GM12878 (cell line): Measurements from ENCODE around the gene CTAG1B. TPM values are rescaled to one million over a fixed set of nuclear protein-coding genes. Genes with fewer than 3 reads are reported as not detected.

Source experiments
- ATAC-seq: fragments of 200-7000 bp; cut with Tn5 transposase; 3 replicates; pipeline ENCODE4 v1.9.1; 2020; ENCODE audit warnings: mild to moderate bottlenecking, moderate library complexity
- BruUV-seq: library from RNA; stranded (reverse); fragments of 400-500 nt; replicated peaks from 2 replicates; lab custom pipeline; 2021; lab: Mats Ljungman, UMichigan
- CTCF ChIA-PET: fragments of 300-600 bp; sonication (Branson Sonifier 250); formaldehyde crosslinking; extraction: SDS; loops from one replicate; lab custom pipeline; 2021; ENCODE audit warnings: inconsistent platforms; lab: Yijun Ruan, JAX
- POLR2A ChIA-PET: fragments of 350-600 bp; formaldehyde crosslinking; extraction: SDS; loops from one replicate; lab custom pipeline; 2021; ENCODE audit warnings: inconsistent platforms; lab: Charles Lee
- RAD21 ChIA-PET: fragments of 300-600 bp; sonication (Branson Sonifier 250); formaldehyde crosslinking; loops from one replicate; lab custom pipeline; 2023; ENCODE audit warnings: antibody characterized with exemption; ENCODE audit not compliant: unreplicated experiment; lab: Charles Lee
- SMC1A ChIA-PET: fragments of 300-600 bp; sonication (Branson Sonifier 250); formaldehyde crosslinking; loops from one replicate; lab custom pipeline; 2023; ENCODE audit not compliant: unreplicated experiment, uncharacterized antibody; lab: Charles Lee
- DNase-seq: peaks from one replicate; pipeline ENCODE4 v3.0.0-alpha.2; 2011; ENCODE audit warnings: low read depth, low spot score
- FAIRE-seq: peaks from 3 replicates; lab custom pipeline; 2011; peaks lifted over from hg19 to GRCh38; lab: Jason Lieb, UNC
- H2AFZ ChIP-seq: 2 replicates; pipeline ENCODE4 v1.6.0; 2011; ENCODE audit warnings: low read depth, low read length, control low read depth; ENCODE audit not compliant: control insufficient read depth
- H3K27ac ChIP-seq: 2 replicates; pipeline ENCODE4 v1.5.1; 2011; ENCODE audit warnings: control low read depth; ENCODE audit not compliant: control insufficient read depth, insufficient read depth
- H3K27me3 ChIP-seq, 2 experiments: replicated peaks in 1 of 2; 2 replicates each; pipeline versions ENCODE4 v1.6.0 to v1.6.1; 2011; ENCODE audit warnings: low read length in 1 of 2; ENCODE audit not compliant: control insufficient read depth in 2 of 2, insufficient read depth in 2 of 2
- H3K36me3 ChIP-seq, 2 experiments: 2 replicates each; pipeline ENCODE4 v1.5.1; 2011; ENCODE audit warnings: low read length in 1 of 2; ENCODE audit not compliant: control insufficient read depth in 2 of 2, insufficient read depth in 2 of 2
- H3K4me1 ChIP-seq: 2 replicates; pipeline ENCODE4 v1.6.1; 2011; ENCODE audit warnings: mild to moderate bottlenecking, low read length, moderate library complexity, mixed read lengths; ENCODE audit not compliant: control insufficient read depth, insufficient read depth
- H3K4me2 ChIP-seq: 2 replicates; pipeline ENCODE4 v1.6.0; 2011; ENCODE audit warnings: control low read depth; ENCODE audit not compliant: control insufficient read depth, insufficient read depth
- H3K4me3 ChIP-seq: fragments of 200-600 bp; sonication (generic); 2 replicates; pipeline ENCODE4 v1.5.1; 2016
- H3K79me2 ChIP-seq: 2 replicates; pipeline ENCODE4 v1.6.0; 2011; ENCODE audit warnings: low read length; ENCODE audit not compliant: control insufficient read depth, insufficient read depth
- H3K9ac ChIP-seq: 2 replicates; pipeline ENCODE4 v1.8.0; 2011; ENCODE audit warnings: low read length, control low read depth, mixed read lengths; ENCODE audit not compliant: control insufficient read depth, insufficient read depth
- H3K9me3 ChIP-seq: replicated peaks from 3 replicates; pipeline ENCODE4 v1.5.1; 2011; ENCODE audit warnings: mild to moderate bottlenecking, low read length; ENCODE audit not compliant: control insufficient read depth, insufficient read depth
- H4K20me1 ChIP-seq: 2 replicates; pipeline ENCODE4 v1.6.0; 2011; ENCODE audit not compliant: control insufficient read depth, insufficient read depth
- CEBPB ChIP-seq, 2 experiments: fragments of 150-350 bp in 1 of 2; IDR thresholded peaks; 2 replicates each; pipeline ENCODE4 v1.6.1; 2012 to 2014; ENCODE audit warnings: low read depth in 2 of 2, low read length in 2 of 2, borderline replicate concordance in 1 of 2, inconsistent platforms in 1 of 2
- MTA3 ChIP-seq: IDR thresholded peaks from 2 replicates; pipeline ENCODE4 v1.6.1; 2012; ENCODE audit warnings: low read length, inconsistent platforms, borderline replicate concordance
- MYB ChIP-seq: fragments of 150-350 bp; IDR thresholded peaks from 2 replicates; pipeline ENCODE4 v1.6.1; 2014; ENCODE audit warnings: mild to moderate bottlenecking, low read depth, low read length, borderline replicate concordance
- NFXL1 ChIP-seq: fragments of 450-650 bp; IDR thresholded peaks from 2 replicates; pipeline ENCODE4 v1.6.1; 2017; ENCODE audit warnings: antibody characterized with exemption, mild to moderate bottlenecking, borderline replicate concordance
- SIX5 ChIP-seq: IDR thresholded peaks from 2 replicates; pipeline ENCODE4 v1.6.1; 2011; ENCODE audit warnings: mild to moderate bottlenecking, low read depth, low read length, moderate library complexity; ENCODE audit not compliant: severe bottlenecking
- SMAD1 ChIP-seq: fragments of 450-650 bp; IDR thresholded peaks from 2 replicates; pipeline ENCODE4 v1.6.1; 2018; ENCODE audit warnings: mild to moderate bottlenecking, low read depth; ENCODE audit not compliant: partially characterized antibody
- TBL1XR1 ChIP-seq: IDR thresholded peaks from 2 replicates; pipeline ENCODE4 v1.6.1; 2012; ENCODE audit warnings: low read depth, low read length, improper control_type of control experiment
- ZSCAN29 ChIP-seq: fragments of 450-650 bp; IDR thresholded peaks from 2 replicates; pipeline ENCODE4 v1.6.1; 2017; ENCODE audit warnings: mild to moderate bottlenecking, moderate library complexity
- WGBS: methylation state at CpG from one replicate; pipeline ENCODE4 v1.1.6; 2016; ENCODE audit warnings: low lambda C conversion rate; ENCODE audit not compliant: insufficient replicate concordance, insufficient coverage; ENCODE audit errors: missing lambda C conversion rate; 5-methylcytosine and 5-hydroxymethylcytosine counted together
- in situ Hi-C: fragments of 300-500 bp; cut with MboI; formaldehyde crosslinking; loops from 9 replicates; pipeline ENCODE4 v1.14.3; 2018; ENCODE audit warnings: mixed read lengths
- intact Hi-C: fragments of 100-400 bp; cut with micrococcal nuclease; formaldehyde crosslinking; loops from one replicate; pipeline ENCODE4 v1.14.2; 2022; ENCODE audit not compliant: unreplicated experiment
- polyA plus RNA-seq, 11 experiments: library from polyadenylated mRNA; depleted of rRNA in 4 of 11; unstranded in 6 of 11; stranded (reverse) in 5 of 11; fragments of >200 nt; fragmentation: Nextera tagmentation in 4 of 11; fragmentation: Illumina TruSeq in 1 of 11; extraction: Ambion mirVana in 4 of 11; extraction: Trizol in 1 of 11; gene quantifications; 1 replicate in 1 of 11; 2 replicates in 10 of 11; pipeline versions ENCODE4 v1.2.1 to v1.2.3, GENCODE V29; 2011 to 2016; ENCODE audit warnings: inconsistent platforms in 2 of 11, missing spikeins in 2 of 11, low read depth in 1 of 11
- total RNA-seq, 4 experiments: library from RNA; depleted of rRNA in 3 of 4; stranded (reverse); fragments of >200 nt in 3 of 4; fragmentation: Illumina TruSeq in 1 of 4; extraction: Trizol in 1 of 4; gene quantifications; 2 replicates each; pipeline versions ENCODE4 v1.2.1 to v1.2.3, GENCODE V29; 2013 to 2021
- TF ChIP-seq, protein P1 (sequence below): IDR thresholded peaks from 2 replicates; pipeline ENCODE4 v1.6.1; 2012; ENCODE audit warnings: mild to moderate bottlenecking, low read depth, low read length

Gene CTAG1B
- total and polyA plus RNA-seq, 10 of the 15 experiments (the other 5 are each of a cell fraction or from before 2014, with no cell fraction given) = not detected

GRCh38 chrX:154653048-154653401, 33.9 kb upstream of the CTAG1B start:
- H3K9me3 ChIP-seq = no peaks in the 10 kb centered on the region
- H3K4me3 ChIP-seq = no peak overlapping the region
- no peak overlapping the region for H2AFZ ChIP-seq
- no TSS peak for BruUV-seq
- no peak overlapping the region for H3K27ac ChIP-seq
- ChIA-PET POLR2A (no interaction called here), CTCF (no interaction called here), SMC1A (no interaction called here), RAD21 (no interaction called here)
- ATAC-seq (no peak), DNase-seq (no peak), FAIRE-seq (no peak)
- no peak overlapping the region for H3K4me2 ChIP-seq
- H4K20me1 ChIP-seq = no peaks in the 10 kb centered on the region
- 75% methylated on average over 15 of the region's 23 CpGs for WGBS
- intact Hi-C loops (no loop called here), in situ Hi-C loops (no loop called here)
- no peaks in the 10 kb centered on the region for H3K27me3 ChIP-seq
- no peaks in the 10 kb centered on the region for H3K79me2 ChIP-seq
- no peaks in the 10 kb centered on the region for H3K36me3 ChIP-seq
- H3K4me1 ChIP-seq = no peaks in the 10 kb centered on the region
- TF ChIP-seq TBL1XR1 (no peak), MYB (no peak), SIX5 (no peak), CEBPB (IDR thresholded peaks at IDR 0.05; ENCODE audit: borderline replicate concordance in 1 of 2, low read depth in 2 of 2, low read length in 2 of 2) (no peak), ZSCAN29 (no peak), MTA3 (no peak), SMAD1 (no peak), NFXL1 (no peak)
- TF ChIP-seq, protein P1, sequence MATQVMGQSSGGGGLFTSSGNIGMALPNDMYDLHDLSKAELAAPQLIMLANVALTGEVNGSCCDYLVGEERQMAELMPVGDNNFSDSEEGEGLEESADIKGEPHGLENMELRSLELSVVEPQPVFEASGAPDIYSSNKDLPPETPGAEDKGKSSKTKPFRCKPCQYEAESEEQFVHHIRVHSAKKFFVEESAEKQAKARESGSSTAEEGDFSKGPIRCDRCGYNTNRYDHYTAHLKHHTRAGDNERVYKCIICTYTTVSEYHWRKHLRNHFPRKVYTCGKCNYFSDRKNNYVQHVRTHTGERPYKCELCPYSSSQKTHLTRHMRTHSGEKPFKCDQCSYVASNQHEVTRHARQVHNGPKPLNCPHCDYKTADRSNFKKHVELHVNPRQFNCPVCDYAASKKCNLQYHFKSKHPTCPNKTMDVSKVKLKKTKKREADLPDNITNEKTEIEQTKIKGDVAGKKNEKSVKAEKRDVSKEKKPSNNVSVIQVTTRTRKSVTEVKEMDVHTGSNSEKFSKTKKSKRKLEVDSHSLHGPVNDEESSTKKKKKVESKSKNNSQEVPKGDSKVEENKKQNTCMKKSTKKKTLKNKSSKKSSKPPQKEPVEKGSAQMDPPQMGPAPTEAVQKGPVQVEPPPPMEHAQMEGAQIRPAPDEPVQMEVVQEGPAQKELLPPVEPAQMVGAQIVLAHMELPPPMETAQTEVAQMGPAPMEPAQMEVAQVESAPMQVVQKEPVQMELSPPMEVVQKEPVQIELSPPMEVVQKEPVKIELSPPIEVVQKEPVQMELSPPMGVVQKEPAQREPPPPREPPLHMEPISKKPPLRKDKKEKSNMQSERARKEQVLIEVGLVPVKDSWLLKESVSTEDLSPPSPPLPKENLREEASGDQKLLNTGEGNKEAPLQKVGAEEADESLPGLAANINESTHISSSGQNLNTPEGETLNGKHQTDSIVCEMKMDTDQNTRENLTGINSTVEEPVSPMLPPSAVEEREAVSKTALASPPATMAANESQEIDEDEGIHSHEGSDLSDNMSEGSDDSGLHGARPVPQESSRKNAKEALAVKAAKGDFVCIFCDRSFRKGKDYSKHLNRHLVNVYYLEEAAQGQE = no peak
- no peak overlapping the region for H3K9ac ChIP-seq
